Measurements from ENCODE around the gene PSKH1.

DNA sequence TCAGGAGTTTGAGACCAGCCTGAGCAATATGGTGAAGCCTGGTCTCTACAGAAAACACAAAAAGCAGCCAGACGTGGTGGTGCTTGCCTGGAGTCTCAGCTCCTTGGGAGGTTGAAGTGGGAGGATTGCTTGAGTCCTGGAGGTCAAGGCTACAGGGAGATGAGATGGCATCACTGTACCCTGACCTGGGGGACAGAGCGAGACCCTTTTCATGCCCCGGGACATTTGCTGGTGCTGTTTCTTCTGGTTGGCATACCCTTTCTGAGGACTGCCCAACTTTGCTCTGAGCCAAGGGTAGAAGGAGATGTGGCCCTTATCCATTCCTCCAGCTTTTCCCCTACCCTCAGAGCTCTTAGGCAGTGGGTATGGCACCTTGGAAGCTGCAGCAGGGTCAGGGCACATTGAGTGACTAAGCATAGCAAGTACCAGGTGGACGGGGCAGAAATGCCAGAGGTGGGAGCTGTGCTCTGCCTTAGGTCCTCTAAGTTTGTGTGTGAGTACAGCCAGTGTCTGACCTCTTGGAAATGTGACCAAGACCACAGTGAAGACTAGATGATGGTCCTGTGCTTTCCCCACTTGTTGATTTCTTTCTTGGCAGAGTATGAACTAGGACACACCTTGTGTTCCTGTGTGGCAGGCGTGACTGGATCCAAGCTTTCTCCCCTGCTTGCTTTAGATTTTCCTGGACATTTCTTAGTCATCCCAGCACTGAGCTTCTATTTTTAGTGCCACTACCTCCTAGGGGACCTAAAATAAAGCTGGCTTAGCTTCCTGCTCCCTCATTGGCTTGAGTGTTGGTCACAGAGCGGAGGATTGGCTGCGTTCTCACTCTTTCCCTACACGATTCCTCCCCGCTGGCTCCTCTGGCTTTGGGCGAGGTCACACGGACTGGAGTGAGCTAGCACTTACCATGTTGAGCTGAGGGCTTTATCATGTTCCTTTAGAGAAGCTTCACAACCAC lies 30.2 kb upstream of the PSKH1 start:
- TF ChIP-seq EZH2 (IDR thresholded peaks at IDR 0.05; ENCODE audit: borderline replicate concordance, insufficient read depth, low read length, poor library complexity, severe bottlenecking) = no peak
- TF ChIP-seq MXI1 (conservative IDR thresholded peaks at IDR 0.05; ENCODE audit: poor library complexity, severe bottlenecking) = no peak
- TF ChIP-seq TAF1 (IDR thresholded peaks at IDR 0.05; ENCODE audit: low read depth) = no peak
- TF ChIP-seq, protein P1, sequence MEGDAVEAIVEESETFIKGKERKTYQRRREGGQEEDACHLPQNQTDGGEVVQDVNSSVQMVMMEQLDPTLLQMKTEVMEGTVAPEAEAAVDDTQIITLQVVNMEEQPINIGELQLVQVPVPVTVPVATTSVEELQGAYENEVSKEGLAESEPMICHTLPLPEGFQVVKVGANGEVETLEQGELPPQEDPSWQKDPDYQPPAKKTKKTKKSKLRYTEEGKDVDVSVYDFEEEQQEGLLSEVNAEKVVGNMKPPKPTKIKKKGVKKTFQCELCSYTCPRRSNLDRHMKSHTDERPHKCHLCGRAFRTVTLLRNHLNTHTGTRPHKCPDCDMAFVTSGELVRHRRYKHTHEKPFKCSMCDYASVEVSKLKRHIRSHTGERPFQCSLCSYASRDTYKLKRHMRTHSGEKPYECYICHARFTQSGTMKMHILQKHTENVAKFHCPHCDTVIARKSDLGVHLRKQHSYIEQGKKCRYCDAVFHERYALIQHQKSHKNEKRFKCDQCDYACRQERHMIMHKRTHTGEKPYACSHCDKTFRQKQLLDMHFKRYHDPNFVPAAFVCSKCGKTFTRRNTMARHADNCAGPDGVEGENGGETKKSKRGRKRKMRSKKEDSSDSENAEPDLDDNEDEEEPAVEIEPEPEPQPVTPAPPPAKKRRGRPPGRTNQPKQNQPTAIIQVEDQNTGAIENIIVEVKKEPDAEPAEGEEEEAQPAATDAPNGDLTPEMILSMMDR (IDR thresholded peaks at IDR 0.05; ENCODE audit: poor library complexity, severe bottlenecking) = no peak
